Mucosa of rectum (tissue), 2 donors: ENCODE results near the gene SCAF11.
"Not testable (repeated sequence)": the region's sequence is repeated elsewhere in the genome, so short reads cannot be mapped to it uniquely, and the experiment has no call there.

Experiments
- H3K27ac ChIP-seq, 2 donors: one replicate each; pipeline ENCODE4 v1.7.0; 2013; ENCODE audit warnings: inconsistent platforms in 2 of 2, low read depth in 2 of 2, low read length in 2 of 2
- H3K27me3 ChIP-seq, 2 donors: one replicate each; pipeline ENCODE4 v1.7.0; 2013; ENCODE audit warnings: low read length in 2 of 2; ENCODE audit not compliant: control insufficient read depth in 2 of 2, insufficient read depth in 2 of 2
- H3K36me3 ChIP-seq, 2 donors: one replicate each; pipeline ENCODE4 v1.7.0; 2013; ENCODE audit warnings: low read length in 2 of 2; ENCODE audit not compliant: control insufficient read depth in 2 of 2, insufficient read depth in 2 of 2
- H3K4me1 ChIP-seq, 2 donors: one replicate each; pipeline ENCODE4 v1.7.0; 2013; ENCODE audit warnings: low read length in 2 of 2, mild to moderate bottlenecking in 1 of 2; ENCODE audit not compliant: control insufficient read depth in 2 of 2, insufficient read depth in 2 of 2
- H3K4me3 ChIP-seq, 2 donors: one replicate each; pipeline ENCODE4 v1.7.0; 2013; ENCODE audit warnings: low read length in 2 of 2
- H3K9ac ChIP-seq, 2 donors: one replicate each; pipeline ENCODE4 v1.7.0; 2013; ENCODE audit warnings: low read length in 2 of 2, low read depth in 1 of 2, mild to moderate bottlenecking in 1 of 2
- H3K9me3 ChIP-seq, 2 donors: one replicate each; pipeline ENCODE4 v1.7.0; 2013; ENCODE audit warnings: low read length in 2 of 2; ENCODE audit not compliant: control insufficient read depth in 2 of 2
- donor health status: healthy.
- donor health status: Normal muscosa, but diverticular disease.

SCAF11 gene

DNA sequence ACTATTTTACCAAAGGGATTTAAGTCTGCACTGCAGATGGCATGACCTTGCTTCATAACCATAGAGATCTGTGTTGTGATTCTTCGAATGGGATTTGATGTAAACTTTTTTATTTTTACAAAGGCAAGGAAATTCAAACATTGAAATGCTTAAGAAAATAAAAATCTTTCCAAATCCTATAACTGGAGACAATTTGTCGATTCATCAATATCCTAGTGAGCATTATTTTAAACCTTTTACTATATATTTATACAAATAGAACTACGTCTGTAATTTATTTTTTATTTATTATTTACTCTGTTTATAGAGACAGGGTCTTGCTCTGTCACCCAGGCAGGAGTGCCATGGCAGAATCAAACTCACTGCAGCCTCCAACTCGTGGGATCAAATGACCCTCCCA, 14.3 kb upstream of the SCAF11 start:
- Histone ChIP-seq H3K9me3 (no peaks in the 10 kb centered on the region), H3K27me3 (no peaks in the 10 kb centered on the region), H3K36me3 (no peaks in the 10 kb centered on the region), H3K4me1 (no peaks in the 10 kb centered on the region), H3K4me3 (no peak overlapping the region), H3K9ac (no peak overlapping the region), H3K27ac (no peak overlapping the region)

DNA sequence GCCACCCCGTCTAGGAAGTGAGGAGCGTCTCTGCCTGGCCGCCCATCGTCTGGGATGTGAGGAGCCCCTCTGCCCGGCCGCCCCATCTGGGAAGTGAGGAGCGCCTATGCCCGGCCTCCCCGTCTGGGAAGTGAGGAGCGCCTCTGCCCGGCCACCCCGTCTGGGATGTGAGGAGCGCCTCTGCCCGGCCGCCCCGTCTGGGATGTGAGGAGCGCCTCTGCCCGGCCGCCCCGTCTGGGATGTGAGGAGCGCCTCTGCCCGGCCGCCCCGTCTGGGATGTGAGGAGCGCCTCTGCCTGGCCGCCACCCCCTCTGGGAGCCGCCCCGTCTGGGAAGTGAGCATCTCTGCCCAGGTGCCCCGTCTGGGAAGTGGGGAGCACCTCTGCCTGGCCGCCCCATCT, 9.7 kb upstream of the SCAF11 start:
- H3K9me3 ChIP-seq, H3K4me3 ChIP-seq: not testable (repeated sequence)

DNA sequence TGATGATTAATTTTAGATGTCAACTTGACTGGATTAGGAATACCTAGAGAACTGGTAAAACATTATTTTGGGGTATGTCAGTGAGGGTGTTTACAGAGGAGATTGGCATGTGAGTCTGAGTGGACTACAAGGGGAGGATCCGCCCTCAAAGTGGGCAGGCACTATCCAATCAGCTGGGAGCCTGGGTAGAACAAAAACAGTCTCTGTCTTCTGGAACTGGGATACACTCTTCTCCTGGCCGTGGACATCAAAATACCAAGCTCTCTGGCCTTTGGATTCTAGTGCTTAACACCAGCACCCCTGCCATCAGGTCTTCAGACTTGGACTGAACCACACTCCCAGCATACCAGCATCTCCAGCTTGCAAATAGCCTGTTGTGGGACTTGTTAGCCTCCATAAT, 4.4 kb upstream of the SCAF11 start:
- Histone ChIP-seq H3K27ac (no peak overlapping the region), H3K36me3 (no peaks in the 10 kb centered on the region)

More for the DNA sequence above, 9.7 kb upstream of the SCAF11 start:
- not testable (repeated sequence) for H3K27ac ChIP-seq, H3K36me3 ChIP-seq, H3K4me1 ChIP-seq, H3K9ac ChIP-seq, H3K27me3 ChIP-seq

DNA sequence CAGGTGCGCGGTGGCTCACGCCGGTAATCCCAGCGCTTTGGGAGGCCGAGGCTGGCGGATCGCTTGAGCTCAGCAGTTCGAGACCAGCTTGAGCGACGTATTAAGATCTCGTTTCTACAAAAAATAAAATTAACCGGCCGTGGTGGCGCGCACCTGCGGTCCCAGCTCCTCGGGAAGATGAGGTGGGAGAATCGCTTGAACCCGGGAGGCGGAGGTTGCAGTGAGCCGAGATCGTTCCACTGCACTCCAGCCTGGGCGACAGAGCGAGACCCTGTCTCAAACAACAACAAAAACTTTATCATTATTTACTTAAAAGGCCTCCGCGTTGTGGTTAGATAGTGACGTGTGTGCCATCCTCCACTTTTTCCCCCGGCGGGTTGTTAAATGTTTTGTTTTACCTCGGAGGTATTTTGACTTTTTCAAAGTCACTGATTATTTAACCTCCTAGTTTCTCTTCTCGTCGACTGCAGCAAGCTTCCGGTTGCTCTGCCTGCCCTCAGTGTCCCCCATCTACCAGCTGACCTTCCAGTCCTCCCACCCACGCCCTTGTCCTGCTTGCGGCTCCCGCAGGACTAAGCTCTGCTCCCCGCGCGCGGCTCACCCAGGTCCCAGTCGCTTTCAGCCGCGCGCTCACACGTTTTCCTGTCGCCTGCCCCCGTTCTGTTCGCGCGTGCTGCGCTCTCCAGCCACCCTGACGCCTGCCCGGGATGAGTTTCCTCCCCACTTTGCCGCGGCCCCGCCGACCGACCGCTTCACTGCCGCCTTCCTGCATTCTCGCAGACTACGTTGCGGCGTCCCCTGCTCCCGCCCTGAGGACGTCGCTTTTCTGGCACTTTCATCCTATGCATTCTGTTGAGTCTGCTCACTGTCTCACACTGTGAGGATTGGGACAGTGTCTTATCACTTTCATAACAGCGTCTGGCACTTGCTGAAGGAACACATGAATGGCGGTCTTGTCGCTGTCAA, 1.2 kb upstream of the SCAF11 start:
- peaks cover 19 to 22% of the 10 kb centered on the region in 2 donors for H3K4me1 ChIP-seq
- H3K9ac ChIP-seq, result peak overlapping the region; percentile 91 to 93
- no peaks in the 10 kb centered on the region for H3K27me3 ChIP-seq
- H3K4me3 ChIP-seq, result peak overlapping the region; percentile 78 to 81
- H3K36me3 ChIP-seq, result peaks cover 0 to 6% of the 10 kb centered on the region in 2 donors
- H3K9me3 ChIP-seq, result no peaks in the 10 kb centered on the region
- H3K27ac ChIP-seq, result peak overlapping the region; percentile 98 to 100

More for the DNA sequence above, 4.4 kb upstream of the SCAF11 start:
- H3K9ac ChIP-seq, result no peak overlapping the region
- peaks cover 0 to 4% of the 10 kb centered on the region in 2 donors for H3K4me1 ChIP-seq
- no peaks in the 10 kb centered on the region for H3K27me3 ChIP-seq
- no peak overlapping the region for H3K4me3 ChIP-seq
- no peaks in the 10 kb centered on the region for H3K9me3 ChIP-seq

DNA sequence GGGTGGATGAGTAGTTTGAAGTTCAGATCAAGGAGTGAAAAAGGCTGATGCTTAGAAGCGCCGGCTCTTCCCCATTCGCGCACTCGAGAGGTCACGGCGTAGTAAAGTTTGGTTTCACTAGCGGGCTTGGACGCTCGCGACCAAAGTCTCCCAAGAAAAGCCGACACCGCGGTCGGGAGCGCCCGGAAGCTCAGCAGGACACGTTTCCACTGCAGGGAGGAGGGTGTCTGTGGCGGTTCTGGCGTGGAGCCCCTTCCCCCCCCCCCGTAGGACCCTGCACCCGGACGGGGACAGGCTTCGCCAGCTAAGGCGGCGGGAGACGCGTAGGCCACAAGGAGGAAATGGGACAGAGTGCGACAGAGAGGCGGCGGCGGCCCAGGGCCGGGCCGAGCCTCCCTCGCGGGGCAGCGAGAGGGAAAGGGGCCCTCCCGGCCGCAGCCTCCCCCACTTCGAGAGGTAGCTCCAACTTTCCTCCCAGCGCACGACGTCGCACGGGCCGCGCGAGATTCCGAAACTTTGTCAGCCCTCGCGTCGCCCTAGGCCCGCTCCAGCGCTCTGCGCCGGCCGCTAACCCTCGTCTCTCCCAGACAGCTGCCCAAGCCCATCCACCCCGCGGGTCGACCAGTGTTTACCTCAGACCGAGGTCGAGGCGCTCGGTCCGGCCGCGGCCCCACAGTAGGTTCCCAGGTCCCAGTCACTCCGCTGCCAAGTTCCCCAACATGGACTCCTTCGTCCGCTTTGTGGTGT, 480 bp downstream of the SCAF11 start:
- Histone ChIP-seq H3K27me3 (no peaks in the 10 kb centered on the region), H3K9ac (peak overlapping the region; percentile 97 to 98), H3K9me3 (no peaks in the 10 kb centered on the region), H3K27ac (peak overlapping the region; percentile 98 to 100), H3K4me3 (peak overlapping the region; percentile 91 to 96), H3K36me3 (peaks cover 0 to 7% of the 10 kb centered on the region in 2 donors), H3K4me1 (peaks cover 19 to 26% of the 10 kb centered on the region in 2 donors)

DNA sequence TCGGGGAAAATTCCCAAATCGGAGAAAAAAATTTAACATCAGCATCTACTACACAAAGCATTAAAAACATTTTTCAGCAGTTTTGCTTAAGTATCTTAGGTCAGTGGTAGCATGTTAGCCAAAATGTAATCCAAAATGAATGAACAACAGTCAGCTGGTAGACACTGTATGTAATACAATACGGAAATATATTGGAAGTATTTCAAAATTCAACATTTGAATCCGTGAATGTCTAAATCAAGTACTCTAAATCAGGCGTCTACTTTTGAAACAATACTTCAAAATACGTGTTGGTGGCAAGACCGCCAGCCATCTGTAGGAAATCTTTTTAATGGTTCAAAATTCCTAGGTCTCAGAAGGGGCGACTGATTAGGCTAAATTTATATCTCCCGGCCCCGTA, 1.1 kb downstream of the SCAF11 start:
- H3K9ac ChIP-seq, result peak overlapping the region; percentile 97 to 98
- no peaks in the 10 kb centered on the region for H3K27me3 ChIP-seq
- H3K4me3 ChIP-seq, result peak overlapping the region; percentile 91 to 96
- peak overlapping the region; percentile 98 to 100 for H3K27ac ChIP-seq
- H3K9me3 ChIP-seq, result no peaks in the 10 kb centered on the region
- H3K36me3 ChIP-seq, result peaks cover 0 to 7% of the 10 kb centered on the region in 2 donors
- H3K4me1 ChIP-seq, result peaks cover 19 to 26% of the 10 kb centered on the region in 2 donors

DNA sequence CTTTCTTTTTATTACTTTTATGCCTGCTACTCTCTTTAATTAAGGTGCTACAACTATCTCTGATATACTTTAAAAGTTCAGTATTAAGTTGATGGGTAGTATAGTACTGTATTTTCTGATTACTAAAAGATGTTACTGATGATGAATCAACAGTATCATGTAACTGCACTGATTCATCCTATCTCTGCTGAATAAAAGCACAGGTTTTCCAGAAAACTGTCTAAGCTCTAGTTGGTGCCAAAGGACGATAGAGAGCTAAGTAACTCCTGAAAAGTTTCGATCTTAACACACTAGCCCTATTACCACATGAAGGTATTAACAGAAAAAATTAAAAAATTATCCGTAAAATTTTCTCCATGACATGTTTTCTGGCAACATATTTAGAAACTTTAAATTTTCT, 2.1 kb downstream of the SCAF11 start:
- no peak overlapping the region for H3K9ac ChIP-seq
- peaks cover 19 to 28% of the 10 kb centered on the region in 2 donors for H3K4me1 ChIP-seq
- peak overlapping the region in 1 of 2 donors; percentile 91 for H3K4me3 ChIP-seq
- peaks cover 0 to 7% of the 10 kb centered on the region in 2 donors for H3K36me3 ChIP-seq
- no peaks in the 10 kb centered on the region for H3K27me3 ChIP-seq
- no peaks in the 10 kb centered on the region for H3K9me3 ChIP-seq
- no peak overlapping the region for H3K27ac ChIP-seq

DNA sequence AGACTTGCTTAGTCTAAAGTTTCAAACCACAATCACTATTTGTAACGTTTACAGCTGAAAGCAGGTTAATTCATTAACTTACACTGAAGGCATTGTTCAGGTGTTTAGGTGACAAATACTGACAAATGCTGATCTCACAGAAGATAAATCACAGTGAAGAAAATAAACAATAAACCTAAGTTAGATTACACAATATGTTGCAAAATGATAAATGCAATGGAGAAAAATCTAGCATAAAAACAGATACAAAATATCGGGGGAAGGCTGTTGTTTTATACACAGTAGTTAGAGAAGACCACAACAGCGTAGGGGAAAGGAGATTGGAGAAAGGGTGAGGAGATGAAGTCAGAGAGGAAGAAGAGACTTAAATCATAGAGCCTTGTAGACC, 3.0 kb downstream of the SCAF11 start:
- H3K4me1 ChIP-seq, result peaks cover 19 to 28% of the 10 kb centered on the region in 2 donors
- peaks cover 0 to 7% of the 10 kb centered on the region in 2 donors for H3K36me3 ChIP-seq
- H3K9me3 ChIP-seq, result no peaks in the 10 kb centered on the region
- no peak overlapping the region for H3K4me3 ChIP-seq
- no peaks in the 10 kb centered on the region for H3K27me3 ChIP-seq
- peak overlapping the region in 1 of 2 donors; percentile 38 for H3K27ac ChIP-seq
- H3K9ac ChIP-seq, result no peak overlapping the region

DNA sequence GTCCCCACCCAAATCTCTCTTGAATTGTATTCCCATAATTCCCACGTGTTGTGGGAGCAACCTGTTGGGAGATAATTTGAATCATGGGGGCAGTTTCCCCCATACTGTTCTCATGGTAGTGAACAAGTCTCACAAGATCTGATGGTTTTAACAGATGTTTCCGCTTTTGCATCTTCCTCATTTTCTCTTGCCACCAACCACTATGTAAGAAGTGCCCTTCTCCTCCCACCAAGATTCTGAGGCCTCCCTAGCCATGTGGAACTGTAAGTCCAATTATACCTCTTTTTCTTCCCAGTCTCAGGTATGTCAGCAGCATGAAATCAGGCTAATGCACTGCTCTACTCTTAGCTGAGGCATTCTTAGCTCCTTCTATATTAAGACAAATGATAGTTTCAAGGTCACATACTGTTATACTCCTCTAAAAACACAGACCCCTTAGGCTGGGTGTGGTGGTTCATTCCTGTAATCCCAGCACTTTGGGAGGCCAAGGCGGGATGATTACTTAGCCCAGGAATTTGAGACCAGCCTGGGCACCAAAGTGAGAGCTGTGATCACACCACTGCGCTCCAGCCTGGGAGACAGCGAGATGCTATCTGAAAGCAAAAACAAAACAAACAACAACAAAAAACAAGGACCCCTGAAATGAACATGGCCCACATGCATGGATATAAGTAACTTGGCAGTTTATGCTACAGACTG, 3.6 kb downstream of the SCAF11 start:
- no peaks in the 10 kb centered on the region for H3K27me3 ChIP-seq
- peaks cover 19 to 28% of the 10 kb centered on the region in 2 donors for H3K4me1 ChIP-seq
- H3K27ac ChIP-seq, result peak overlapping the region; percentile 10 to 38
- H3K9me3 ChIP-seq, result no peaks in the 10 kb centered on the region
- no peak overlapping the region for H3K4me3 ChIP-seq
- H3K9ac ChIP-seq, result no peak overlapping the region
- H3K36me3 ChIP-seq, result peaks cover 0 to 7% of the 10 kb centered on the region in 2 donors
